OCI-LY1 (cell line): ENCODE measurements around the gene ZSCAN5B.
"Not testable (repeated sequence)": the region's sequence is repeated elsewhere in the genome, so short reads cannot be mapped to it uniquely, and the experiment has no call there.

ENCODE experiments used
- H2AFZ ChIP-seq: fragments of 200-600 bp; sonication (generic), shearing (Covaris generic); 2 replicates; pipeline ENCODE4 v1.6.0; 2014; ENCODE audit warnings: antibody characterized with exemption, mild to moderate bottlenecking, low read length
- H3F3A ChIP-seq: fragments of 200-600 bp; sonication (generic), shearing (Covaris generic); 2 replicates; pipeline ENCODE4 v1.6.0; 2014; ENCODE audit warnings: mild to moderate bottlenecking, antibody characterized with exemption, low read length, moderate library complexity; ENCODE audit not compliant: insufficient read depth
- H3K27ac ChIP-seq: fragments of 200-600 bp; sonication (generic); 2 replicates; pipeline ENCODE4 v1.5.1; 2014; ENCODE audit warnings: low read length, mixed run types, mild to moderate bottlenecking, low read depth; ENCODE audit not compliant: poor library complexity, severe bottlenecking
- H3K27me3 ChIP-seq: fragments of 200-600 bp; sonication (generic); 2 replicates; pipeline ENCODE4 v1.6.0; 2014; ENCODE audit warnings: antibody characterized with exemption, mild to moderate bottlenecking, low read length, moderate library complexity; ENCODE audit not compliant: insufficient read depth
- H3K36me3 ChIP-seq: fragments of 200-600 bp; sonication (generic); 2 replicates; pipeline ENCODE4 v1.6.1; 2014; ENCODE audit warnings: mild to moderate bottlenecking, antibody characterized with exemption, low read length, moderate library complexity, mixed read lengths; ENCODE audit not compliant: insufficient read depth
- H3K4me1 ChIP-seq: fragments of 200-600 bp; sonication (generic); 2 replicates; pipeline ENCODE4 v1.5.1; 2014; ENCODE audit warnings: mild to moderate bottlenecking, low read length, moderate library complexity; ENCODE audit not compliant: insufficient read depth, severe bottlenecking
- H3K4me2 ChIP-seq: fragments of 200-600 bp; sonication (generic), shearing (Covaris generic); 2 replicates; pipeline ENCODE4 v1.6.1; 2014; ENCODE audit warnings: low read length
- H3K4me3 ChIP-seq: fragments of 200-600 bp; sonication (generic); 2 replicates; pipeline ENCODE4 v1.5.1; 2014; ENCODE audit warnings: low read length, low read depth, mild to moderate bottlenecking, mixed read lengths; ENCODE audit not compliant: poor library complexity, severe bottlenecking
- H3K79me2 ChIP-seq: fragments of 200-600 bp; shearing (Covaris generic); 2 replicates; pipeline ENCODE4 v1.6.1; 2016; ENCODE audit warnings: mixed run types, low read length, mixed read lengths; ENCODE audit not compliant: insufficient read depth
- H3K9ac ChIP-seq: fragments of 200-600 bp; sonication (generic), shearing (Covaris generic); 2 replicates; pipeline ENCODE4 v1.6.1; 2014; ENCODE audit warnings: mild to moderate bottlenecking, low read length, mixed read lengths
- H3K9me2 ChIP-seq: fragments of 200-600 bp; sonication (generic), shearing (Covaris generic); 2 replicates; pipeline ENCODE4 v1.6.1; 2014; ENCODE audit warnings: low read depth, mild to moderate bottlenecking, low read length, mixed read lengths
- H3K9me3 ChIP-seq: fragments of 200-600 bp; shearing (Covaris generic); 2 replicates; pipeline ENCODE4 v1.6.1; 2014; ENCODE audit warnings: low read length, mixed read lengths
- H4K20me1 ChIP-seq: fragments of 200-600 bp; sonication (generic), shearing (Covaris generic); 2 replicates; pipeline ENCODE4 v1.6.0; 2016; ENCODE audit warnings: mild to moderate bottlenecking, low read length; ENCODE audit not compliant: insufficient read depth
- CTCF ChIP-seq: fragments of 200-600 bp; sonication (generic), shearing (Covaris generic); IDR thresholded peaks from 2 replicates; pipeline ENCODE4 v1.5.1; 2017; ENCODE audit warnings: mild to moderate bottlenecking, antibody characterized with exemption, low read length, moderate library complexity, mixed read lengths
- EZH2 ChIP-seq: fragments of 200-600 bp; sonication (generic), shearing (Covaris generic); IDR thresholded peaks from 2 replicates; pipeline ENCODE4 v1.8.0; 2017; ENCODE audit warnings: borderline replicate concordance, mixed run types, mild to moderate bottlenecking, antibody characterized with exemption, low read length, moderate library complexity, mixed read lengths

The ZSCAN5B gene

GRCh38 chr19:56209091-56209490 lies 11.5 kb upstream of the ZSCAN5B start:
- H3K79me2 ChIP-seq: no peaks in the 10 kb centered on the region
- no peak for TF ChIP-seq CTCF
- TF ChIP-seq EZH2: no peak
- H3K9me3 ChIP-seq: no peaks in the 10 kb centered on the region
- no peaks in the 10 kb centered on the region for H4K20me1 ChIP-seq
- H3F3A ChIP-seq: no peaks in the 10 kb centered on the region
- no peaks in the 10 kb centered on the region for H3K9me2 ChIP-seq
- no peak overlapping the region for H2AFZ ChIP-seq
- H3K4me2 ChIP-seq: no peak overlapping the region
- H3K9ac ChIP-seq: no peak overlapping the region
- no peak overlapping the region for H3K4me3 ChIP-seq
- no peak overlapping the region for H3K27ac ChIP-seq
- no peaks in the 10 kb centered on the region for H3K27me3 ChIP-seq
- no peaks in the 10 kb centered on the region for H3K36me3 ChIP-seq
- no peaks in the 10 kb centered on the region for H3K4me1 ChIP-seq

GRCh38 chr19:56207581-56207980 lies 10.0 kb upstream of the ZSCAN5B start:
- not testable (repeated sequence) for H3K9me3 ChIP-seq, H3K36me3 ChIP-seq, H3K9ac ChIP-seq, H2AFZ ChIP-seq, H3K4me3 ChIP-seq, H3K27ac ChIP-seq, H3K27me3 ChIP-seq, H3K79me2 ChIP-seq, H3K9me2 ChIP-seq, H3F3A ChIP-seq, H3K4me1 ChIP-seq, H4K20me1 ChIP-seq, H3K4me2 ChIP-seq
- TF ChIP-seq CTCF: peak; percentile 17; the same call in 1 of the 2 replicates

- TF ChIP-seq CTCF (no peak), EZH2 (no peak)
- no peaks in the 10 kb centered on the region for H3K27me3 ChIP-seq
- no peak within 1 kb of the TSS for H3K4me2 ChIP-seq
- H3K27ac ChIP-seq: no peak within 1 kb of the TSS
- H3K4me3 ChIP-seq: no peak within 1 kb of the TSS
- H3F3A ChIP-seq: no peaks in the 10 kb centered on the region
- H3K79me2 ChIP-seq: no peaks in the 10 kb centered on the region
- no peak within 1 kb of the TSS for H3K9ac ChIP-seq
- no peaks in the 10 kb centered on the region for H3K36me3 ChIP-seq
- no peaks in the 10 kb centered on the region for H3K4me1 ChIP-seq
- no peak within 1 kb of the TSS for H2AFZ ChIP-seq
- no peaks in the 10 kb centered on the region for H3K9me2 ChIP-seq
- H4K20me1 ChIP-seq: no peaks in the 10 kb centered on the region
- H3K9me3 ChIP-seq: no peaks in the 10 kb centered on the region
Measured at GRCh38 chr19:56201973-56202372, 4.4 kb upstream of the ZSCAN5B start, which contains the start of gene ZSCAN5C. Gene ZSCAN5C (plus strand): TSS chr19:56202273. CDS start chr19:56205914, 3,641 bp downstream.
